NCI-H69 (cell line): ENCODE results near the gene TPCN1.

Experiments used
- DNase-seq: peaks from one replicate; lab custom pipeline; 2025; lab: John Stamatoyannopoulos, UW

Gene TPCN1

GRCh38 chr12:113261847-113262470, 40.7 kb downstream of the TPCN1 start:
- DNase-seq: peak; percentile 7

- no peak for DNase-seq
These were observed 41.4 kb downstream of the TPCN1 start for GRCh38 chr12:113262710-113263109.

- DNase-seq: no peak
These were observed 42.2 kb downstream of the TPCN1 start for GRCh38 chr12:113263431-113263963.

GRCh38 chr12:113266106-113266895, 45.0 kb downstream of the TPCN1 start:
- no peak for DNase-seq

GRCh38 chr12:113267621-113268020, 46.4 kb downstream of the TPCN1 start:
- DNase-seq: no peak

GRCh38 chr12:113268136-113268535, 46.9 kb downstream of the TPCN1 start:
- no peak for DNase-seq

GRCh38 chr12:113268621-113269020, 47.4 kb downstream of the TPCN1 start:
- no peak for DNase-seq

- no peak for DNase-seq
These were observed 48.1 kb downstream of the TPCN1 start for GRCh38 chr12:113269257-113269943.

- no peak for DNase-seq
These were observed 49.4 kb downstream of the TPCN1 start for GRCh38 chr12:113270709-113271009.

GRCh38 chr12:113271466-113271852, 50.2 kb downstream of the TPCN1 start:
- DNase-seq: no peak

- DNase-seq: no peak
These were observed 50.7 kb downstream of the TPCN1 start for GRCh38 chr12:113271853-113272561.

GRCh38 chr12:113273053-113273725, 51.9 kb downstream of the TPCN1 start:
- DNase-seq: no peak

- DNase-seq: no peak
These were observed 53.6 kb downstream of the TPCN1 start for GRCh38 chr12:113274848-113275247.

- DNase-seq: no peak
These were observed 55.0 kb downstream of the TPCN1 start for GRCh38 chr12:113276306-113276705.

- no peak for DNase-seq
These were observed 55.8 kb downstream of the TPCN1 start for GRCh38 chr12:113276946-113277500.

- no peak for DNase-seq
These were observed 56.2 kb downstream of the TPCN1 start for GRCh38 chr12:113277511-113277910.

- DNase-seq: no peak
These were observed 56.9 kb downstream of the TPCN1 start for GRCh38 chr12:113278141-113278540.

- no peak for DNase-seq
These were observed 57.4 kb downstream of the TPCN1 start for GRCh38 chr12:113278633-113279032.

GRCh38 chr12:113284751-113285150, 63.5 kb downstream of the TPCN1 start:
- no peak for DNase-seq

- no peak for DNase-seq
These were observed 64.7 kb downstream of the TPCN1 start for GRCh38 chr12:113285679-113286610.
